H7 (cell line): ENCODE results near the gene IPO11. TPM values are rescaled to one million over a fixed set of nuclear protein-coding genes. Genes with fewer than 3 reads are reported as not detected.
"Not testable (repeated sequence)": the region's sequence is repeated elsewhere in the genome, so short reads cannot be mapped to it uniquely, and the experiment has no call there.

Source experiments
- DNase-seq: peaks from one replicate; pipeline ENCODE4 v3.0.0; 2012
- H3K27me3 ChIP-seq: 2 replicates; pipeline ENCODE4 v1.6.0; 2011; ENCODE audit warnings: mild to moderate bottlenecking, low read length; ENCODE audit not compliant: control insufficient read depth, insufficient read depth
- H3K36me3 ChIP-seq: replicated peaks from 2 replicates; pipeline ENCODE4 v1.5.1; 2011; ENCODE audit warnings: low read length; ENCODE audit not compliant: control insufficient read depth, insufficient read depth
- H3K4me3 ChIP-seq: 2 replicates; pipeline ENCODE4 v1.5.1; 2011; ENCODE audit warnings: low read depth, mild to moderate bottlenecking, control low read depth, low read length, moderate library complexity; ENCODE audit not compliant: insufficient read depth
- total RNA-seq: library from RNA; depleted of rRNA; stranded (reverse); fragments of >200 nt; shearing (Covaris generic); gene quantifications from 2 replicates; pipeline ENCODE4 v1.2.3, GENCODE V29; 2014

The IPO11 gene
- total RNA-seq, 1 experiment from 2014 or later = 32.9 TPM

DNA sequence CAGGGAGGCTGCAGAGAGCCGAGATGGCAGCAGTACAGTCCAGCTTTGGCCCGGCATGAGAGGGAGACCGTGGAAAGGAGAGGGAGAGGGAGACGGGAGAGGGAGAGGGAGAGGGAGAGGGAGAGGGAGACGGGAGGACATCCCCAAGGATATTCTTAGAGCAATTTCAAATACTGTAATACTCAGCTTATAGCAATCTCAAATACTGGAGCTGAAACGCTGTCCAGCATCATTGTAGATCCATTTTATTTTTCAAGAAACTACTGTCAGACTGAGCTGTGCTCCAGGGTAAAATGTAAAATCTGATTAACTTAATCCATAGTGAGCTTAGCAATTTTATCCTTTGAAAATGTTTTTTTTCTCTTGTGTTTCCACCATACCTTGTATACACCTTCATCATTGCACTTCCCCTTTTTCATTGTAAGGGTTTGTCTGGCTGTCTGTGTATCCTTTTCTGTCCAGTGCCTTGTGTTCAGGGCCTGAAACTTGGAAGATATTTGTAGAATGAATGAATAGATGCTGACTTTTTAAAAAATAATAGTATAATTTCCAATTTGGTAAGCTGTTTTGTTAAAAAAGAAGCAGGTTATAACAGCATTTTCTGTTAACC lies 102.1 kb downstream of the IPO11 start:
- H3K4me3 ChIP-seq = no peak overlapping the region
- no peaks in the 10 kb centered on the region; the same call in none of the 2 replicates for H3K36me3 ChIP-seq
- no peaks in the 10 kb centered on the region for H3K27me3 ChIP-seq
- no peak for DNase-seq

DNA sequence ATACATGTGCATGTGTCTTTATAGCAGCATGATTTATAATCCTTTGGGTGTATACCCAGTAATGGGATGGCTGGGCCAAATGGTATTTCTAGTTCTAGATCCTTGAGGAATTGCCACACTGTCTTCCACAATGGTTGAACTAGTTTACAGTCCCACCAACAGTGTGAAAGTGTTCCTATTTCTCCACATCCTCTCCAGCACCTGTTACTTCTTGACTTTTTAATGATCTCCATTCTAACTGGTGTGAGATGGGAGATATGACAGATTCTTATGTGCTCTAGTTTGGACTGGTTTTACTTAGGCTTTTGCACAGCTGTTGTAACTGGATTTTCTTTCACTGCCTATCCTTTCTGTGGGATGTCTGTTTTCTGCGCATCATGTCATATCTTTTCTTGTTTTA lies 108.2 kb downstream of the IPO11 start:
- DNase-seq = not testable (repeated sequence)

DNA sequence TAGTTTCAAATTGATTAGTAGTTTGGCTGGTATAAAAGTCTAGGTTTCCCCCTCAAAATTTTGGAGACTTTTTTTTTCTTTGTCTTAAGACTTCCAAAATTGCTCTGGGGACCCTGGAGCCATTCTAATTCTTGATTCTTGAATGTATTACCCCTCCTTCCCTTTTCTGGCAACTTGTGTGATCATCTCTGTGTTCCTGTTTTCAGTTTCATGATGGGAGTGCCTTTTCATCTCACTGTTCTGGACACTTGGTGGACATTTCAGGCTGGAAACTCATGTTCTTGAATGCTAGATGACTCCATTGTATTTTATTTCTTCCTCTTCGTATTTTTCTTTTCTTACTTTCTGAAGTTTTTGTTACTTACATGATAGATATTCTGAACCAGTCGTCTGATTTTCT lies 108.8 kb downstream of the IPO11 start:
- no peaks in the 10 kb centered on the region for H3K27me3 ChIP-seq
- H3K4me3 ChIP-seq = no peak overlapping the region
- no peak for DNase-seq
- no peaks in the 10 kb centered on the region; the same call in 1 of the 2 replicates for H3K36me3 ChIP-seq

More for the DNA sequence above, 108.2 kb downstream of the IPO11 start:
- not testable (repeated sequence) for H3K27me3 ChIP-seq, H3K36me3 ChIP-seq, H3K4me3 ChIP-seq

DNA sequence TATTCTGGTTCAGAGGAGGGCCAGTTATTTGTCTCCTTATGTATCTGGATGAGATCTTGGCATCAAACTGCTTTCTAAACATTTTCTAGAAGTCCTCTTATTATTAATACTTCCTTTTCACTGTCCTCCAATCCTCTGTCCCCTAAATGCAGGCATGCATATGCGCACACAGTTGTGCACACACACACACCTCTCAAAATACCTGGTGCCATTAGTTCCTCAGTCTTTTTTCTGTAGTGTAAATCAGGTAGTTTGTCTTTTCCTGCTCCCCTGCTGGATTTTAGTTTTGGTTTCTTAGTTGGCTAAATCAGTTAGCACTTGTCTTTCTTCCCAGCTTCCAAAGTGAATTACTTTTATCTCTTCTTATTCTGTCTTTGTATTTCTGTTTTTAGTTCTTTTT lies 110.2 kb downstream of the IPO11 start:
- Histone ChIP-seq H3K4me3 (no peak overlapping the region), H3K27me3 (no peaks in the 10 kb centered on the region), H3K36me3 (no peaks in the 10 kb centered on the region; the same call in 1 of the 2 replicates)
- peak; percentile 2 for DNase-seq

DNA sequence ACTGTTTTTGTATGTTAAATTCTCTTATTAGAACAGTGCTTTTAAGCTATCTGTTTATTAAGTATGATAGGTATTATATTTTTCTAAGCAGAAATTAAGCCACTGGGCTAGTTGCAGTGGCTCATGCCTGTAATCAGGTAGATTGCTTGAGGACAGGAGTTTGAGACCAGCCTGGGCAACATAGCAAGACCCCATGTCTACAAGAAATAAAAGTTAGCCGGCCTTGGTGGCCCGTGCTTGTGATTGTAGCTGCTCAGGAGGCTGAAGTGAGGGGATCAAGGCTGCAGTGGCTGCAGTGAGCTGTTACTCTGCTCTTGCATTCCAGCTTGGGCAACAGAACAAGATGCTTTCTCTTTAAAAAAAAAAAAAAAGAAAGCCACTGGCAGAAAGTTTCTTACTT lies 121.0 kb downstream of the IPO11 start:
- H3K4me3 ChIP-seq = no peak overlapping the region
- no peaks in the 10 kb centered on the region for H3K27me3 ChIP-seq
- no peaks in the 10 kb centered on the region; the same call in none of the 2 replicates for H3K36me3 ChIP-seq
- DNase-seq = no peak

DNA sequence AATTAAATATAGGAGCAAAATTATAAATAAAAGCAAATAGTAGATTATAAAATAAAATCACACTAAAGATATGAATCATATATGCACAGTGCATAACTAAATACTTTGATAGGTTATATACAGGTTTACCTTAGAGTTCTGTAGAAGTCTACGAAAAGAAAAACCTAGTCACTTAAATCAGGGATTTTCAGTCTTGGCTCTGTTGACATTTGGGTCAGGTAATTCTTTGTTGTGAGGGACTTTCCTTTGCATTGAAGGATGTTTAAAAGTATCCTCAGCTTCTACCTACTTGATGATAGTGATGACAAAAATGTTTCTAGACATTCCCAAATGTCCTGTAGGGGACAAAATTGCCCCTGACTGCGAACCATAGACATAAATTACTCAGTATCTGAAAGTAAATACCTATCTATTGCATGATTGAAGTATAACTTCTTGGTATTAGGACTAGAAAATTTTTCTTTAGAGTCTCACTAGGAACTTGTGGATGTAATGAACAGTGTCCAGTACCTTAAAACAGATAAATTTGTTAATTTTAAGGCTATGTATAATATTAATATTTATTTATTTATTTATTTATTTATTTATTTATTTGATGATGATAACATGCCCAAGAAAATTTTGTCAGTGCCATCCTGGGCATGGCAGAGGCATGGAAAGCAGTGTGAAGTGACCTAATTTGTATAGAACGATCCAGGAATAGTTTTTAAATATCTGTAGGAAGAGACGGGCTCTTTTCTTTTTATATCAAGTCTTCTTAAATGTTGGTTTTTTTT lies 122.1 kb downstream of the IPO11 start:
- Histone ChIP-seq H3K36me3 (no peaks in the 10 kb centered on the region; the same call in none of the 2 replicates), H3K4me3 (no peak overlapping the region), H3K27me3 (no peaks in the 10 kb centered on the region)
- no peak for DNase-seq

DNA sequence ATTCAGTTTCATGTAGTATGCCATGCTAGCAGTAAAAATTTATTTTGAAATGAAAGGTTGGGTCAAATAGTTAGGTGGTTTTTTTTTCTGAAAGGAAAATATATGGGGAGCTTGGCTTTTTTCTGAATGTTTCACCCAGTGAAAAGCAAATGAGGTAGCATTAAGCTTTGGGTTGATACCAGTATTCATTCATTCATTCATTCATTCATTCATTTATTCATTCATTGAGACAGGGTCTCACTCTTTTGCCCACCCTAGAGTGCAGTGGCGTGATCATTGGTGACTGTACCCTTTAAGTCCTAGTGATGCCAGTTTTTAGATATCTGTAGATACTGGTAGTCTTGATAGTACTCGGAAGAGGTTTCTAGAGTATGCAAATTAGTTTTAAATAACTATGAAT lies 123.7 kb downstream of the IPO11 start:
- Histone ChIP-seq H3K36me3 (no peaks in the 10 kb centered on the region; the same call in none of the 2 replicates), H3K4me3 (no peak overlapping the region), H3K27me3 (no peaks in the 10 kb centered on the region)
- no peak for DNase-seq

DNA sequence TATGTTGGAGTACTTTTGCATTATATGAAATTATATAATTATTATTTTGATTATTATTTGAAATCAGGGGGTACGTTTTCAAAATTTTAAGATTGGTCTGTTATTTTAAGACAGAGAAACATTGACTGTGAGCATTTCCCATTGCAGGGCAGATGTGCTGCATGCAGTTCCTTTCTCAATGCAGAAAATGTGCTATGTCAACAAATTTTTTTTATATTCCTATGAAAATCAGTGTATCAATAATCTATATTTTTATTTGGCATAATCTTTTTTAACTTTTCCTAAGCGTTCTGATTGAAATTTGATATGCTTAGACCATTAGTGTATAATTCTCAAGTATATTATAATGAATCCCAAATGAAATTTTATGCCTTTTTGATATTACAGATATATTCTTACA lies 124.2 kb downstream of the IPO11 start:
- no peak for DNase-seq
- Histone ChIP-seq H3K27me3 (no peaks in the 10 kb centered on the region), H3K4me3 (no peak overlapping the region), H3K36me3 (no peaks in the 10 kb centered on the region; the same call in 1 of the 2 replicates)

DNA sequence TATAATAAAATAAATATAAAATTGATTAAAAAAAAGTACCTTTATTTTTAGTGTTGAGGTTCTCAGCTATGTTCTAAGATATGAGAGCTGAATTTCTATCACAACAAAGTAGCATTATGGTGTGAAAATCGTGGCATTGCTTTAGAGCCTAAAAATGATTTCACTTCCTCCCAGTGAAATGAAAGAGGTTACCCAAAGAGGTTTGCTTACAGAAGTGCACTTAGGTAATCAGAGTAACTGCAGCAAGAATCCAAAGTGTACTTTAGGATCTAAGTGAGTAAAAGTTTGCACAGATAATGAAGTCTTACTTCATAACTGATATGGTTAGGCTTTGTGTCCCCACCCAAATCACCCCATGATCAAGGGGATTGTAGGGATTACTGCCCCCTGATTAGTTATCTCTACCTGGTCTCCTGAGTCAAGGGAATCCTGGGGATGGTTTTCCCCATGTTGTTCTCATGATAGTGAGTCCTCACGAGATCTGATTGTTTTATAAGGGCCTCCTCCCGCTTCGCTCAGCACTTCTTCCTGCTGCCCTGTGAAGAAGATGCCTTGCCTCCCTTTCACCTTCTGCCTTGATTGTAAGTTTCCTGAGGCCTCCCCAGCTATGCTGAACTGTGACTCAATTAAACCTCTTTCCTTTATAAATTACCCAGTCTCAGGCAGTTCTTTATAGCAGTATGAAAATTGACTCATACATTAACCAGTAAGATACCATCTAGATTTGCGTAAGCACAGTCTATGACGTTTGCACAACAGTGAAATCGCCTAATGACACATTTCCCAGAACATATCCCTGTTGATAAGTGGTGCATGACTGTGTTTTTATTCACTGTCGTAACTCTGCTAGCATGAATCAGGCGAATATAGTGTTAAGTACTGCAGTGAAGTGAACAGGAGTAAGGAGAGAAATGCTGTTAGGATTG lies 125.7 kb downstream of the IPO11 start:
- Histone ChIP-seq H3K27me3 (no peaks in the 10 kb centered on the region), H3K4me3 (no peak overlapping the region), H3K36me3 (no peaks in the 10 kb centered on the region; the same call in 1 of the 2 replicates)
- no peak for DNase-seq

DNA sequence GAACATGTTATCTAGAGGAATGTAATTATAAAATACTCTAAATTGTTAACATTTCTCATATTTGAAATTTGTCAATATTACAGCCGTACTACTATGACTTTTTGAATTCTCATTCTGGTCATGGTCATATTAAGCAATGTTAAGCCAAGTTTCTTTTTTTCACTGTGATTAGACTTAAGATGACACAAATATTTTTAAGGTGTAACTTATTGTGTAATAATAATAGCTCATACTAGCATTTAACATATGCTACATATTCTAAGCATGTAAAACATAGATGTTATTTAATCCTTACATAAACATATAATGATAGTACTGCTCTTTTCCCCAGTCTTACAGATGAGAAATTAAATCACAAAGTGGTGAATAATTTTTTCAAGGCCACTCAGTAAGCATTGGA lies 130.2 kb downstream of the IPO11 start:
- H3K36me3 ChIP-seq = no peaks in the 10 kb centered on the region
- H3K4me3 ChIP-seq = no peak overlapping the region
- no peak for DNase-seq
- no peaks in the 10 kb centered on the region for H3K27me3 ChIP-seq

DNA sequence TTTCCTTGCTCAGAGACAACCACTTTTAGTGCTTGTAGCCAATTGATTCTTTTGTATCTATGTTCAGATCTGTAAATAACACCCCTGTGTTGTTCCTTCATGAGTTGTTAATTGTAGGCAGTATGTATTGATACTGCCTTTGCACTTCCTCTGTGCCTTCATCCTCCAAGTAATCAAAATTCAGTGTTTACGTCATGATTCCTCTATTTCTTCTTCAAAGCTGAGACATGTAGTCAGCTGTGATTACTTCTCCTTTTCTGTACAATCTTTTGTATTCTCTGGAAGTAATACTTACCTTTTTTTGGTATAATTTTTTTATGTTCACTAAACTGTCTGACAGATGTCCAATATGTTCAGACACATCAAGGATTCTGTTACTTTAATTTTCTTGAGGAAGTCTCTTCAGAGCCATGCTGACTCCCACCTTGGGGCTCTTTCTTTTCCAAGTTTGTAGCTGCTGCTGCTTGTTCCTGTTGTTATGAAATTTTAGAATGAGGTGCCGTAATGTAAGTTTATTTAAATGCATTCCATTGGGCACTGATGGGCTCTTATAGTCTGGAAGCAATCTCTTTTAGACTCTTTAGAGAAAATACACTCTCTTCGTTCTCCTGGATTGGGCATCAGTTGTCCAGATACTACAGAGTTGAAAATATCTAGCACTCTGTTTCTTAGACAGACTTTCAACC lies 135.5 kb downstream of the IPO11 start:
- H3K36me3 ChIP-seq = no peaks in the 10 kb centered on the region
- no peaks in the 10 kb centered on the region for H3K27me3 ChIP-seq
- DNase-seq = no peak
- no peak overlapping the region for H3K4me3 ChIP-seq

DNA sequence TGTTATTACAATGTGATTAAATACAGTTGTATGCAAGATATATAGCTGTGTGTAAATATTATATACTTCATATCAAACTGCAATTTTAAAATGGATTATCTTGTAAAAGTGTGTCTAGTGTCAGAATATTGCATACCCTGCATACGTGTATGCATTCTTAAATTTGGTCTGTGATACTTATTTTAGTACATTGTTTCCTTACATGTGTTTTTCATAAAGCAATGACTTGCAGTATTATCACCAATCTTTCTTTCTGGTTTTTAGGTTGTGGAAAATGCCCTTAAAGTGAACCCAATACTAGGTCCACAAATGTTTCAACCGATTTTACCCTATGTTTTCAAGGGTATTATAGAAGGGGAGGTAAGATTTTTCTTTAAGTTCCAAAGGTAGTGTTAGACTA lies 137.5 kb downstream of the IPO11 start:
- Histone ChIP-seq H3K27me3 (no peaks in the 10 kb centered on the region), H3K36me3 (no peaks in the 10 kb centered on the region), H3K4me3 (no peak overlapping the region)
- DNase-seq = no peak

DNA sequence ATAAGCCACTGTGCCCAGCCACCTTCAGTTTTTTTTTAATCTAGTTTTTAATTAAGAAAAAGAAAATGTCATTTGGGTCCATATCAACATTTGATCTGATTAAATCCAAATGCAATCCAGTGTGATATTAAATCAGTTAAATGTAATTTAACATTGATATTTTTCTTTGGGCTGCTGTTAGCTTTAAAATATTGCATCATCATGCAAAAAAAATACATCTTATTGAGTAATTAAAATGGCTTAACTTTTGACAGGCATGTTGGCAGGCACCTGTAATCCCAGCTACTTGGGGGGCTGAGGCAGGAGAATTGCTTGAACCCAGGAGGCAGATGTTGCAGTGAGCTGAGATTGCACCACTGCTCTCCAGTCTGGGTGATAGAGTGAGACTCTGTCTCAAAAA lies 143.4 kb downstream of the IPO11 start:
- Histone ChIP-seq H3K36me3 (no peaks in the 10 kb centered on the region), H3K27me3 (no peaks in the 10 kb centered on the region), H3K4me3 (no peak overlapping the region)
- DNase-seq = no peak

DNA sequence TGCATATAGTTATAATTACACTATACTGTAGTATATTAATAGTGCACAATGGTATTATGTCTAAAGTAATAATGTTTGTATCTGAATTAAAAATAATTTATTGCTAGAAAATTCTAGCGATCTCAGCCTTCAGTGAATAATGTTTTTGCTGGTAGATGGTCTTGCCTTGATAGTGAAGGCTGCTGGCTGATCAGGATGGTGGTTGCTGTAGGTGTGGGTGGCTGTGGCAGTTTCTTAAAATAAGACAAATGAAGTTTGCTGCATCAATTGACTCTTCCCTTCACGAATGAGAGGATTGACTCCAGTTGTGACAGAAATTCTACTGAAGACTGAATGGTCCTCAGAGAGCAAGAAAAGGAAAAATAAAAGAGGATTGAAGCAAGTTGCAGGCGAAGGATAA lies 146.4 kb downstream of the IPO11 start:
- DNase-seq = no peak
- H3K36me3 ChIP-seq = no peaks in the 10 kb centered on the region
- H3K27me3 ChIP-seq = no peaks in the 10 kb centered on the region
- no peak overlapping the region for H3K4me3 ChIP-seq
